CD4-positive, alpha-beta T cell (primary cell): ENCODE results near the gene DENND1A. TPM values are rescaled to one million over a fixed set of nuclear protein-coding genes. Genes with fewer than 3 reads are reported as not detected.

ENCODE experiments used
- ATAC-seq: fragments of 200-7000 bp; cut with Tn5 transposase; one replicate; pipeline ENCODE4 v1.10.0; 2022; ENCODE audit warnings: mild to moderate bottlenecking; ENCODE audit not compliant: poor library complexity
- CTCF ChIA-PET: fragments of 350-600 bp; sonication (Branson Sonifier 250); formaldehyde crosslinking; loops from one replicate; lab custom pipeline; 2021; ENCODE audit warnings: antibody characterized with exemption, inconsistent platforms; lab: Charles Lee
- POLR2A ChIA-PET: fragments of 350-600 bp; sonication (Branson Sonifier 250); formaldehyde crosslinking; loops from one replicate; lab custom pipeline; 2021; ENCODE audit warnings: antibody characterized with exemption, inconsistent platforms; lab: Charles Lee
- DNase-seq, 14 experiments: peaks; one replicate each; pipeline ENCODE4 v3.0.0-alpha.2; 2013 to 2020; ENCODE audit warnings: mixed read lengths in 2 of 14
- H3K27ac ChIP-seq, 2 donors: one replicate each; pipeline versions ENCODE4 v1.5.1 to v1.7.0; 2013; ENCODE audit warnings: low read length in 2 of 2, low read depth in 1 of 2, mild to moderate bottlenecking in 1 of 2
- H3K27me3 ChIP-seq, 2 experiments: 1 replicate in 1 of 2; 2 replicates in 1 of 2; pipeline versions ENCODE4 v1.6.1 to v1.7.0; 2013; ENCODE audit warnings: low read length in 2 of 2, control low read depth in 1 of 2, mild to moderate bottlenecking in 1 of 2, moderate library complexity in 1 of 2; ENCODE audit not compliant: insufficient read depth in 2 of 2, control insufficient read depth in 1 of 2
- H3K36me3 ChIP-seq: one replicate; pipeline ENCODE4 v1.6.1; 2013; ENCODE audit warnings: low read length, control low read depth; ENCODE audit not compliant: insufficient read depth
- H3K4me1 ChIP-seq: one replicate; pipeline ENCODE4 v1.6.1; 2013; ENCODE audit warnings: low read length, control low read depth; ENCODE audit not compliant: insufficient read depth
- H3K4me3 ChIP-seq: one replicate; pipeline ENCODE4 v1.5.1; 2013; ENCODE audit warnings: mild to moderate bottlenecking, low read length, moderate library complexity
- H3K9me3 ChIP-seq, 2 experiments: 1 replicate in 1 of 2; 2 replicates in 1 of 2; pipeline versions ENCODE4 v1.6.1 to v1.7.0; 2013; ENCODE audit warnings: low read length in 2 of 2, mild to moderate bottlenecking in 2 of 2, control low read depth in 1 of 2, moderate library complexity in 1 of 2; ENCODE audit not compliant: control insufficient read depth in 1 of 2, insufficient read depth in 1 of 2
- H3K27ac Mint-ChIP-seq: one replicate; pipeline ENCODE4 v1.8.0; 2020; ENCODE audit warnings: mixed read lengths
- H3K27me3 Mint-ChIP-seq: one replicate; pipeline ENCODE4 v1.8.0; 2021; ENCODE audit warnings: mixed read lengths
- H3K36me3 Mint-ChIP-seq: one replicate; pipeline ENCODE4 v1.8.0; 2021; ENCODE audit warnings: low read depth, mixed read lengths
- H3K4me1 Mint-ChIP-seq: one replicate; pipeline ENCODE4 v1.8.0; 2021; ENCODE audit warnings: low read depth, mixed read lengths
- H3K4me3 Mint-ChIP-seq: one replicate; pipeline ENCODE4 v1.8.0; 2020; ENCODE audit warnings: mild to moderate bottlenecking, mixed read lengths
- H3K9me3 Mint-ChIP-seq: one replicate; pipeline ENCODE4 v1.8.0; 2020; ENCODE audit warnings: mixed read lengths
- CTCF ChIP-seq: fragments of 200-600 bp; IDR thresholded peaks from one replicate; pipeline ENCODE4 v1.8.0; 2022; ENCODE audit warnings: antibody characterized with exemption, mild to moderate bottlenecking
- intact Hi-C, 2 experiments: fragments of 100-400 bp; cut with DNase I in 1 of 2; cut with micrococcal nuclease in 1 of 2; formaldehyde crosslinking; loops; one replicate each; pipeline versions ENCODE4 v1.15.1 to v1.9.0; 2023 to 2025; cut with DNase I, micrococcal nuclease
- total RNA-seq, 174 experiments: library from RNA in 2 of 174; stranded (reverse) in 2 of 174; gene quantifications; one replicate each; pipeline ENCODE4 v1.2.3 and lab custom pipeline; 2021 to 2026

DENND1A gene
- total RNA-seq, 2 experiments from 2014 or later = 20.0 to 20.6 TPM

- ATAC-seq (no peak), DNase-seq (no peak)
- H3K4me3 Mint-ChIP-seq = no peak overlapping the region
- TF ChIP-seq CTCF = no peak
- Histone ChIP-seq H3K9me3 (no peaks in the 10 kb centered on the region), H3K27ac (no peak overlapping the region), H3K4me3 (no peak overlapping the region), H3K27me3 (no peaks in the 10 kb centered on the region), H3K4me1 (no peaks in the 10 kb centered on the region), H3K36me3 (peaks cover 14% of the 10 kb centered on the region)
- no peaks in the 10 kb centered on the region for H3K4me1 Mint-ChIP-seq
- peaks cover 79% of the 10 kb centered on the region for H3K36me3 Mint-ChIP-seq
- no peaks in the 10 kb centered on the region for H3K27me3 Mint-ChIP-seq
- no peak overlapping the region for H3K27ac Mint-ChIP-seq
- H3K9me3 Mint-ChIP-seq = no peaks in the 10 kb centered on the region
- POLR2A ChIA-PET = no interaction called here
- intact Hi-C loops = no loop called here
- CTCF ChIA-PET = no interaction called here
These were observed 491.6 kb downstream of the DENND1A start for GRCh38 chr9:123438321-123438720.

GRCh38 chr9:123437201-123437600, 492.7 kb downstream of the DENND1A start:
- Mint-ChIP-seq H3K4me3 (no peak overlapping the region), H3K27me3 (no peaks in the 10 kb centered on the region), H3K27ac (no peak overlapping the region), H3K36me3 (peaks cover 83% of the 10 kb centered on the region), H3K4me1 (no peaks in the 10 kb centered on the region), H3K9me3 (no peaks in the 10 kb centered on the region)
- TF ChIP-seq CTCF = no peak
- no peaks in the 10 kb centered on the region for H3K9me3 ChIP-seq
- H3K4me3 ChIP-seq = no peak overlapping the region
- no peaks in the 10 kb centered on the region for H3K4me1 ChIP-seq
- no peak overlapping the region for H3K27ac ChIP-seq
- H3K27me3 ChIP-seq = no peaks in the 10 kb centered on the region
- DNase-seq = no peak
- H3K36me3 ChIP-seq = peaks cover 14% of the 10 kb centered on the region
- CTCF ChIA-PET = no interaction called here
- POLR2A ChIA-PET = no interaction called here
- ATAC-seq = no peak
- intact Hi-C loops = no loop called here

- CTCF ChIA-PET = interaction anchor here (0.6 kb wide), 1 partner anchor 415 kb away, joined by 3 read pairs; no protein-coding TSS in a partner anchor
- DNase-seq = no peak
- POLR2A ChIA-PET = no interaction called here
- Mint-ChIP-seq H3K27ac (no peak overlapping the region), H3K27me3 (no peaks in the 10 kb centered on the region), H3K4me1 (no peaks in the 10 kb centered on the region), H3K4me3 (no peak overlapping the region), H3K36me3 (peaks cover 86% of the 10 kb centered on the region), H3K9me3 (no peaks in the 10 kb centered on the region)
- H3K36me3 ChIP-seq = peaks cover 18% of the 10 kb centered on the region
- ATAC-seq = no peak
- no peaks in the 10 kb centered on the region for H3K4me1 ChIP-seq
- H3K4me3 ChIP-seq = no peak overlapping the region
- no peaks in the 10 kb centered on the region for H3K27me3 ChIP-seq
- no peak for TF ChIP-seq CTCF
- H3K27ac ChIP-seq = no peak overlapping the region
- H3K9me3 ChIP-seq = no peaks in the 10 kb centered on the region
- intact Hi-C loops = no loop called here
These were observed 494.5 kb downstream of the DENND1A start for GRCh38 chr9:123435471-123435870.
